NCI-H1417 treated with DMSO at 0.1 percent for 48 hours (cell line): Measurements from ENCODE around the gene PATE4.
"Not testable (repeated sequence)": the region's sequence is repeated elsewhere in the genome, so short reads cannot be mapped to it uniquely, and the experiment has no call there.

Experiments used
- DNase-seq: peaks from one replicate; lab custom pipeline; 2025; lab: John Stamatoyannopoulos, UW

PATE4 gene, protein sequence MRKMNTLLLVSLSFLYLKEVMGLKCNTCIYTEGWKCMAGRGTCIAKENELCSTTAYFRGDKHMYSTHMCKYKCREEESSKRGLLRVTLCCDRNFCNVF

DNA sequence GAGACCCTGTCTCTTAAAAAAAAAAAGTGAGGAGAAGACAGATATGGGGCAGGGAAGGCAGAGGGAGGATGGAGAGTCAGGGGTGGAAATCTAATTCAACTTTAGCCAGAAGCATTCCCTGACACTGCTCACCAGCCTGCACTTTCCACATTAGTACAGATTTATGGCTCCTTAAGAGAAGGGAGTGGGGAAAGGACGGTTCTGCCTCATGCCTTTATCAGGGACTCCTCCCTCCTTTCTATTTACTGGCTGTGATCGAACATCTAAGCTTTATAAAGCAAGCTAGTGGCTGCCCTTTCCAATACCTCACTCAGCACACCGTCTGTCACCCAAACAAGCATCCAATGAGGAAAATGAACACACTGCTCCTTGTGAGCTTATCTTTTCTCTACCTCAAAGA lies at the start of gene PATE4:
Gene PATE4 (plus strand): TSS at position 301 of the 400 bp plus-strand sequence. CDS start 44 bp downstream, at position 345.
- DNase-seq = no peak

- no peak for DNase-seq
Observed at GRCh38 chr11:125784678-125785077, 48.4 kb upstream of the PATE4 start.

- no peak for DNase-seq
Observed at GRCh38 chr11:125787827-125788226, 45.3 kb upstream of the PATE4 start, which contains the start of gene PATE3. Gene PATE3 (plus strand): TSS chr11:125788127. CDS start chr11:125788152, 25 bp downstream.

DNA sequence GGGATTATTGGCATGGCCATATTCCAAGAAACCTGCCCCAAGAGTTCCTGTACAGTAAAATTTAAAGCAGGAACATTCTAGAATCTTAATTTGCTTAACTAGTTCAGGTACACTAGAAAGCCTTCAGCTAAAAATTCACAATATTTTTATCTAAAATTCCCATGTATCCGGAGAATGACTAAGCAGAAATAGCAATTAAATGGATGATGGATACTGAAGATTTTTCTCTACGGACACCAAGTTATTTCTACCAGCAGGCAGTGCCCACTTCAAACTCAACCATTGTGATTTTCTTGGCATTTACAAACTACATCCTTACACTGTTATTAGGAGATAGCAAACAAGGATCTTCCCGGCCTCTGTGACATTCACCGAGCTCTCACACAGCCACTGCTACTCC lies 42.3 kb upstream of the PATE4 start:
- DNase-seq = no peak

- no peak for DNase-seq
Observed at GRCh38 chr11:125797641-125798040, 35.5 kb upstream of the PATE4 start.

DNA sequence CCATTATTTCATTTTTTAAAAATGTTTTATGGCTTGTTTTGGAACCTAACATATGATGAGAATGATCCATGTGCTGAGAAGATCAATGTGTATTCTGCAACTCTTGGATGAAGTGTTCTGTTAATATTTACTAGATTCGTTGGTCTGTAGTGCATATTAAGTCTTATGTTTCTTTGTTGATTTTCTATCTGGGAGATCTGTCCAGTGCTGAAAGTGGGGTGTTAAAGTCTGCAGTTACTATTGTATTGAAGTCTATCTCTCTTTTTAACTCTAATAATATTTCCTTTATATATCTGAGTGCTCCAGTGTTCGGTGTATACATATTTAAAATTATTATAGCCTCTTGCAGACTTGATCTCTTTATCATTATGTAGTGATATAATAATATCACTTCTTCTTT lies 33.3 kb upstream of the PATE4 start:
- no peak for DNase-seq

DNA sequence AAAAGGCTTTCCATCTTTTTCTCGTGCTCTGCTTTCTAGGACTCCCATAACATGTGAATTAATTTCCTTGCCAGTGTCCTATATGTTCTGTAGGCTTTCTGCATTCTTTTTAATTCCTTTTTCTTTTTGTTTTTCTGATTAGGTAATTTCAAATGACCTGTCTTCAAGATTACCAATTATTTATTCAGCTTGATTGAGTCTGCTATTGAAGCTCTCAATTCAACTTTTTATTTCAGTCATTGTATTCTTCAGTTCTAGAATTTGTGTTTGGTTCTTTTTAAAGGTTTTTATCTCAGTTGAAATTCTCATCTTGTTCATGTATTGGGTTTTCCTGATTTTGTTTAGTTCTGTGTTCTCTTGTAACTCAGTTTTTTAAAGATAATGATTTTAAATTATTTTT lies 30.7 kb upstream of the PATE4 start:
- DNase-seq = no peak

DNA sequence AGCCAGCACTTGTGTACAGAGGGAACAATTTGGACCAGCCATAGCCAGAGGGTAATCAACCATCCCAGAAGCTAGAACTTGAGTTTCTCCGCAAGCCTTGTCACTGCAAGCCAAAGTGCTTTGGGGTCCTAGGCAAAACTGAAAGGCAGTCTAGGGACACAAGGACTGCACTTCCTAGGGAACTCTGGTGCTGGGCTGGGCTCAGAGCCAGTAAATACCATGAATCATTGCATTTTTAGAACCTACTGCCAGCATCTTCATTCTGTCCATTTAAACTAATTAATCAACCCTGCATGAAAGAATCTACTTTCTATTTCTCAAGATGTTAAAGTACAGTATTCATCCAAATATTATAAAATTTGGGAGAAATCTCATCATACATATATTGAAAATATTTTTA lies 25.2 kb upstream of the PATE4 start:
- DNase-seq = no peak

GRCh38 chr11:125835748-125836147 lies 2.6 kb downstream of the PATE4 start:
- DNase-seq = no peak

GRCh38 chr11:125842321-125842948 lies 9.3 kb downstream of the PATE4 start:
- no peak for DNase-seq

- no peak for DNase-seq
Observed at GRCh38 chr11:125846188-125846587, 13.1 kb downstream of the PATE4 start.

- not testable (repeated sequence) for DNase-seq
Observed at GRCh38 chr11:125857670-125858069, 24.6 kb downstream of the PATE4 start.

GRCh38 chr11:125862786-125863185 lies 29.7 kb downstream of the PATE4 start:
- DNase-seq = not testable (repeated sequence)

DNA sequence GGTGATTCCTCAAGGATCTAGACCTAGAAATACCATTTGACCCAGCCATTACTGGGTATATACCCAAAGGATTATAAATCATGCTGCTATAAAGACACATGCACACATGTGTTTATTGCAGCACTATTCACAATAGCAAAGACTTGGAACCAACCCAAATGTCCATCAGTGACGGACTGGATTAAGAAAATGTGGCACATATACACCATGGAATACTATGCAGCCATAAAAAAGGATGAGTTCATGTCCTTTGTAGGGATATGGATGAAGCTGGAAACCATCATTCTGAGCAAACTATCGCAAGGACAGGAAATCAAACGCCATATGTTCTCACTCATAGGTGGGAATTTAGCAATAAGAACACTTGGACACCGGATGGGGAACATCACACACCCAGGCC lies 32.2 kb downstream of the PATE4 start:
- DNase-seq = not testable (repeated sequence)

GRCh38 chr11:125869521-125869920 lies 36.4 kb downstream of the PATE4 start:
- DNase-seq = no peak

DNA sequence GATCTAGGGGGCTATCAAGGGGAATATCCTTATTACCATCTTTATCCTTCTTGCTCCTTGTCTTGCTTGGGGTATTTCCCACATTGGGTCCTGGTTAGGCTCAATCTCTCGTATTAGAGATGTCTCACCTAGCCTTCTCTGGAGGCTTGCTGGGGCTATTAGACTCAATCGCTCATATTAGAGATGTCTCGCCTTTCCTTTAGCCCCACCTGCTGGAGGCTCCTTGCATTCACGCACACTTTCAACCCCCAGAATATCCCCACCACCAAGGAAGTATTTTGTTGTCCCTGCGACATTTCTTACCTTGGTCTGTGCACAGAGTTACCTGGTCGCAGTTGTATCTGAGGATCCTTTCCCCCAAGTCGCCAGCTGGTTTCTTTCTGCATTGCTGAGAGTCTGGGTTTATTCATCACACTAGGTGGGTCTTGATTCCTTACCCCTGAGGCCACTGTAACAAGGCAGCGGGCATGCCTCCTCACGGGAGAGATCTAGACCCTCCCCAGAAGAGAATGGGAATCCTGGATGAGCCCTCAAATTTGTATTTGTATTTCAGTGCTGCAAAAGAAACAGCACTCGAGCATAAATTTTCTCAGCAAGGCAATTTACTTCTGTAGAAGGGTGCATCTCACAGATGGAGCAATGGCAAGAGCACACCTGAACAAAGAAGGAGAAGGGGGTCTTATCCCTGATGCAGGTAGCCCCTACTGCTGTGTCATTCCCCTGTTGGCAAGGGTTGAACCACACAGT lies 38.4 kb downstream of the PATE4 start:
- DNase-seq = no peak

- no peak for DNase-seq
Observed at GRCh38 chr11:125872138-125872491, 39.0 kb downstream of the PATE4 start.

GRCh38 chr11:125873881-125874555 lies 40.9 kb downstream of the PATE4 start:
- DNase-seq = no peak

- DNase-seq = peak; percentile 16
Observed at GRCh38 chr11:125874556-125875124, 41.5 kb downstream of the PATE4 start.

GRCh38 chr11:125881291-125881690 lies 48.2 kb downstream of the PATE4 start:
- DNase-seq = no peak

- DNase-seq = no peak
Observed at GRCh38 chr11:125883375-125883774, 50.3 kb downstream of the PATE4 start.

GRCh38 chr11:125886997-125887372 lies 53.9 kb downstream of the PATE4 start:
- DNase-seq = peak; percentile 62
